Measurements from ENCODE around the gene AGK.

Gene AGK

GRCh38 chr7:141537906-141538305 lies 13.3 kb upstream of the AGK start:
- no peak for TF ChIP-seq CTCF (IDR thresholded peaks at IDR 0.05)

GRCh38 chr7:141541375-141541774 lies 9.8 kb upstream of the AGK start:
- no peak for TF ChIP-seq CTCF (IDR thresholded peaks at IDR 0.05)

- TF ChIP-seq CTCF (IDR thresholded peaks at IDR 0.05) = no peak
Observed at GRCh38 chr7:141544831-141545230, 6.4 kb upstream of the AGK start.

- no peak for TF ChIP-seq CTCF (IDR thresholded peaks at IDR 0.05)
Observed at GRCh38 chr7:141549582-141549981, 1.6 kb upstream of the AGK start.

GRCh38 chr7:141550386-141551093 lies 670 bp upstream of the AGK start:
- no peak for TF ChIP-seq CTCF (IDR thresholded peaks at IDR 0.05)

GRCh38 chr7:141551782-141552181 lies 572 bp downstream of the AGK start:
- TF ChIP-seq CTCF (IDR thresholded peaks at IDR 0.05) = no peak

- no peak for TF ChIP-seq CTCF (IDR thresholded peaks at IDR 0.05)
Observed at GRCh38 chr7:141557360-141557759, 6.2 kb downstream of the AGK start.
